Measurements from ENCODE around the gene MEIG1. TPM values are rescaled to one million over a fixed set of nuclear protein-coding genes. Genes with fewer than 3 reads are reported as not detected.

MEIG1 gene
- total RNA-seq, result 0.69 TPM in 1 of 2 replicates, not detected in the other
- total RNA-seq (2013), result 0.42 TPM
- polyA plus RNA-seq, result not detected in 2 replicates
- polyA minus RNA-seq, result not detected in 2 replicates

- Histone ChIP-seq H3K27me3 (replicated peaks in 1 of 4; ENCODE audit: control extremely low read depth in 1 of 4, control insufficient read depth in 3 of 4, insufficient read depth in 4 of 4, low read length in 3 of 4) (no peaks in the 10 kb centered on the region), H3K9ac (ENCODE audit: low read length) (peak within 1 kb of the TSS; percentile 93), H3K4me2 (replicated peaks; ENCODE audit: low read depth, low read length, poor library complexity, severe bottlenecking) (peak within 1 kb of the TSS; percentile 92), H2AFZ (ENCODE audit: insufficient read depth, low read depth, low read length, poor library complexity, severe bottlenecking) (peak within 1 kb of the TSS; percentile 90), H3K9me3 (ENCODE audit: control extremely low read depth in 1 of 3, control insufficient read depth in 2 of 3, insufficient read depth in 1 of 3, low read length in 2 of 3) (no peaks in the 10 kb centered on the region), H3K27ac (ENCODE audit: low read length in 2 of 2) (peak within 1 kb of the TSS; percentile 74 to 88), H3K4me3 (ENCODE audit: control extremely low read depth in 1 of 5, extremely low read depth in 1 of 5, insufficient read depth in 1 of 5, low read depth in 2 of 5, low read length in 4 of 5) (peak within 1 kb of the TSS; percentile 83 to 99 (median 88)), H3K79me2 (ENCODE audit: control insufficient read depth, insufficient read depth, low read length) (no peaks in the 10 kb centered on the region), H3K4me1 (ENCODE audit: control insufficient read depth in 2 of 2, insufficient read depth in 2 of 2, low read length in 2 of 2) (peaks cover 5 to 18% of the 10 kb centered on the region in 2 donors), H3K36me3 (replicated peaks in 1 of 2; ENCODE audit: control extremely low read depth in 1 of 2, control insufficient read depth in 1 of 2, extremely low read depth in 1 of 2, insufficient read depth in 2 of 2, low read length in 1 of 2) (no peaks in the 10 kb centered on the region), H4K20me1 (ENCODE audit: control insufficient read depth, insufficient read depth, low read length, poor library complexity, severe bottlenecking) (no peaks in the 10 kb centered on the region)
- Mint-ChIP-seq H3K4me1 (peaks cover 22% of the 10 kb centered on the region), H3K27me3 (no peaks in the 10 kb centered on the region), H3K9me3 (ENCODE audit: insufficient read depth) (no peaks in the 10 kb centered on the region), H3K27ac (peak within 1 kb of the TSS; percentile 98), H3K4me3 (peak within 1 kb of the TSS; percentile 99)
- DNase-seq, result peak; percentile 94
- peak; percentile 83 for ATAC-seq (ENCODE audit: low read depth)
- under 1% methylated on average over 58 of the region's 60 CpGs for WGBS (ENCODE audit: insufficient coverage)
- POLR2A ChIA-PET, result interaction anchor here (0.6 to 1.4 kb wide), 7 partner anchors 9 to 1617 kb away, joined by 3 to 7 read pairs (median 3); partner anchors contain the start of genes CDNF, HSPA14, MSANTD7 and RPP38
- CTCF ChIA-PET, result interaction anchor here (0.8 to 2.5 kb wide), 8 partner anchors 11 to 147 kb away, joined by 3 to 9 read pairs (median 6); partner anchors contain the start of genes CDNF, HSPA14, MSANTD7 and SUV39H2
- intact Hi-C loops (cut with micrococcal nuclease), result loop anchor here (1.0 to 2.0 kb wide), 4 partner anchors 8 to 138 kb away; partner anchors contain the start of genes CDNF, HSPA14, MSANTD7 and RPP38
- TF ChIP-seq CTCF (IDR thresholded peaks at IDR 0.05), result no peak
These were observed at the start of gene MEIG1 for GRCh38 chr10:14959221-14960057. TSS of gene MEIG1 (plus strand) at chr10:14959388. CDS start at chr10:14966469, 7,081 bp downstream.

GRCh38 chr10:14910953-14911352 is 48.2 kb upstream of the MEIG1 start:
- Histone ChIP-seq H2AFZ (ENCODE audit: insufficient read depth, low read depth, low read length, poor library complexity, severe bottlenecking) (no peak overlapping the region), H3K4me3 (ENCODE audit: control extremely low read depth in 1 of 5, extremely low read depth in 1 of 5, insufficient read depth in 1 of 5, low read depth in 2 of 5, low read length in 4 of 5) (no peak overlapping the region), H3K27me3 (replicated peaks in 1 of 4; ENCODE audit: control extremely low read depth in 1 of 4, control insufficient read depth in 3 of 4, insufficient read depth in 4 of 4, low read length in 3 of 4) (no peaks in the 10 kb centered on the region), H3K27ac (ENCODE audit: low read length in 2 of 2) (no peak overlapping the region), H3K9me3 (ENCODE audit: control extremely low read depth in 1 of 3, control insufficient read depth in 2 of 3, insufficient read depth in 1 of 3, low read length in 2 of 3) (no peaks in the 10 kb centered on the region), H3K79me2 (ENCODE audit: control insufficient read depth, insufficient read depth, low read length) (peaks cover 10% of the 10 kb centered on the region), H3K4me1 (ENCODE audit: control insufficient read depth in 2 of 2, insufficient read depth in 2 of 2, low read length in 2 of 2) (no peaks in the 10 kb centered on the region), H4K20me1 (ENCODE audit: control insufficient read depth, insufficient read depth, low read length, poor library complexity, severe bottlenecking) (no peaks in the 10 kb centered on the region), H3K36me3 (replicated peaks in 1 of 2; ENCODE audit: control extremely low read depth in 1 of 2, control insufficient read depth in 1 of 2, extremely low read depth in 1 of 2, insufficient read depth in 2 of 2, low read length in 1 of 2) (peaks cover 10 to 82% of the 10 kb centered on the region in 2 experiments), H3K4me2 (replicated peaks; ENCODE audit: low read depth, low read length, poor library complexity, severe bottlenecking) (no peak overlapping the region), H3K9ac (ENCODE audit: low read length) (no peak overlapping the region)
- no peak for DNase-seq
- H3K27me3 Mint-ChIP-seq, result no peaks in the 10 kb centered on the region
- 91% methylated on average over 2 of the region's 4 CpGs for WGBS (ENCODE audit: insufficient coverage)
- no peak overlapping the region for H3K4me3 Mint-ChIP-seq
- TF ChIP-seq CTCF (IDR thresholded peaks at IDR 0.05) (no peak), EZH2 (IDR thresholded peaks at IDR 0.05; ENCODE audit: borderline replicate concordance, insufficient read depth, low read depth, low read length, poor library complexity, severe bottlenecking) (no peak)
- ChIA-PET POLR2A (no interaction called here), CTCF (no interaction called here)
- peaks cover 6% of the 10 kb centered on the region for H3K4me1 Mint-ChIP-seq
- intact Hi-C loops (cut with micrococcal nuclease), result no loop called here
- ATAC-seq (ENCODE audit: low read depth), result no peak
- no peaks in the 10 kb centered on the region for H3K9me3 Mint-ChIP-seq (ENCODE audit: insufficient read depth)
- H3K27ac Mint-ChIP-seq, result no peak overlapping the region

Data from B cell (primary cell).